ENCODE data around the gene PGLYRP2. TPM values are rescaled to one million over a fixed set of nuclear protein-coding genes. Genes with fewer than 3 reads are reported as not detected.

PGLYRP2 gene
- total and polyA plus RNA-seq, 2 of the 13 experiments (the other 11 are each of a cell fraction or from before 2014, with no cell fraction given), result 0.04 to 1.0 TPM

DNA sequence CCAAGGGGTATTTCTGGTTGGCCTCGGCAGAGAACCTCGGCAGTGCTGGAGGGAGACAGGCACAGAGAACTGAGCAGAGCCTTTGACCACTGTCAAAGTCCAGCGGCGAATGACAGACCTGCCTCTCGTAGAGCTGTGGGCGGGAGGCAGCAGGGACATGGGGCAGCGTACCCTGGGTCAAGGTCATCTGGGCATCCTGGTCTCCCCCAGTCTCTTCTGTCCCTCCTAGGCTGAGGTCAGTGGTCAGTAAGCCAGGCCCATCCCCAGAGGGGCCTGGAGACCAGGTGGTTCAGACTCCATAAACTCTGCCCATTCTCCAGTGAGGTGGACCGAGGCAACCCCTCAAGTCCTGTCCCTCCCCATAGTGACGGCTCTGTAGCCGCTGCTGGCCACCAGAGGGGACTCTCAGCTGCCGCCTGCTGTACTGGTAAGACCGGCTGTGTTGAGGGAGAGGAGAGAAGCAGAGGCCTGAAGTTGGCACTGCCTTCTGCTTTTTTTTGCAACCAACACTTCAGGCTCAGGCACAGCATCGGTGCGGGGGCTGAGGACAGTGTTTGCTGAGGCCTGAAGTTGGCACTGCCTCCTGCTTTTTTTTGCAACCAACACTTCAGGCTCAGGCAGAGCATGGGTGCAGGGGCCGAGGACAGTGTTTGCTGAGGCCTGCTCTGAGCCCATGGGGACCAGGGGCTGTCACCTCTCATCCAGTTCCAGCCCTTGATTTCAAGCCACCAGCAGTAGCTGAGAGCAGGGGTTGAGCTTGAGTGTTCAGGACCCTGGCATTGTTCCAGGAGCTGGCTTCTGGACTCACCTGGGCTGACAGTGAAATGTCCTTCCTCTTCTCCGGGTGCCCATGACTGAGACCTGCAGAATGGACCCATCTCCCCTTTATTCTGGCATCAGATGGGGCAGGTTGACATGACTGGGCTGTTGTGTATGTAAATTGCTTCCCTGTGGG, at the start of gene PGLYRP2 (continued):
- TF ChIP-seq EP300 (IDR thresholded peaks at IDR 0.05; ENCODE audit: low read depth in 2 of 2, low read length in 2 of 2) (peak in 1 of 2 experiments; percentile 34; a peak in 1 of 4 replicates), EP300 (CRISPR knock-in tag; IDR thresholded peaks at IDR 0.05; ENCODE audit: borderline replicate concordance) (no peak), NBN (conservative IDR thresholded peaks at IDR 0.05) (no peak), TBX3 (IDR thresholded peaks at IDR 0.05; ENCODE audit: borderline replicate concordance) (no peak), ZNF264 (CRISPR knock-in tag; IDR thresholded peaks at IDR 0.05) (peak; percentile 50; the same call in 1 of the 2 replicates), FOSL2 (CRISPR knock-in tag; IDR thresholded peaks at IDR 0.05) (0 out of 2 replicates have a peak, but pooled peaks have one; percentile 1), ZNF607 (CRISPR knock-in tag; IDR thresholded peaks at IDR 0.05; ENCODE audit: borderline replicate concordance) (no peak), ZNF598 (CRISPR knock-in tag; IDR thresholded peaks at IDR 0.05; ENCODE audit: borderline replicate concordance) (peak; percentile 96; the same call in 1 of the 2 replicates), PCBP1 (IDR thresholded peaks at IDR 0.05; ENCODE audit: borderline replicate concordance, low read depth, low read length) (0 out of 2 replicates have a peak, but pooled peaks have one; percentile 20), HDAC1 (CRISPR knock-in tag; IDR thresholded peaks at IDR 0.05) (peak; percentile 69), MTA1 (CRISPR knock-in tag; IDR thresholded peaks at IDR 0.05; ENCODE audit: borderline replicate concordance) (peak; percentile 88), ZNF776 (CRISPR knock-in tag; IDR thresholded peaks at IDR 0.05) (0 out of 2 replicates have a peak, but pooled peaks have one; percentile 53), FOXC1 (CRISPR knock-in tag; IDR thresholded peaks at IDR 0.05; ENCODE audit: borderline replicate concordance) (no peak), ZNF781 (CRISPR knock-in tag; IDR thresholded peaks at IDR 0.05; ENCODE audit: borderline replicate concordance, not compliant biosample characterization) (no peak)
- TF ChIP-seq, protein P1, sequence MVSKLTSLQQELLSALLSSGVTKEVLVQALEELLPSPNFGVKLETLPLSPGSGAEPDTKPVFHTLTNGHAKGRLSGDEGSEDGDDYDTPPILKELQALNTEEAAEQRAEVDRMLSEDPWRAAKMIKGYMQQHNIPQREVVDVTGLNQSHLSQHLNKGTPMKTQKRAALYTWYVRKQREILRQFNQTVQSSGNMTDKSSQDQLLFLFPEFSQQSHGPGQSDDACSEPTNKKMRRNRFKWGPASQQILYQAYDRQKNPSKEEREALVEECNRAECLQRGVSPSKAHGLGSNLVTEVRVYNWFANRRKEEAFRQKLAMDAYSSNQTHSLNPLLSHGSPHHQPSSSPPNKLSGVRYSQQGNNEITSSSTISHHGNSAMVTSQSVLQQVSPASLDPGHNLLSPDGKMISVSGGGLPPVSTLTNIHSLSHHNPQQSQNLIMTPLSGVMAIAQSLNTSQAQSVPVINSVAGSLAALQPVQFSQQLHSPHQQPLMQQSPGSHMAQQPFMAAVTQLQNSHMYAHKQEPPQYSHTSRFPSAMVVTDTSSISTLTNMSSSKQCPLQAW (CRISPR knock-in tag; IDR thresholded peaks at IDR 0.05), result no peak
- TF ChIP-seq, protein P2, sequence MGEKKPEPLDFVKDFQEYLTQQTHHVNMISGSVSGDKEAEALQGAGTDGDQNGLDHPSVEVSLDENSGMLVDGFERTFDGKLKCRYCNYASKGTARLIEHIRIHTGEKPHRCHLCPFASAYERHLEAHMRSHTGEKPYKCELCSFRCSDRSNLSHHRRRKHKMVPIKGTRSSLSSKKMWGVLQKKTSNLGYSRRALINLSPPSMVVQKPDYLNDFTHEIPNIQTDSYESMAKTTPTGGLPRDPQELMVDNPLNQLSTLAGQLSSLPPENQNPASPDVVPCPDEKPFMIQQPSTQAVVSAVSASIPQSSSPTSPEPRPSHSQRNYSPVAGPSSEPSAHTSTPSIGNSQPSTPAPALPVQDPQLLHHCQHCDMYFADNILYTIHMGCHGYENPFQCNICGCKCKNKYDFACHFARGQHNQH (CRISPR knock-in tag; IDR thresholded peaks at IDR 0.05), result 0 out of 2 replicates have a peak, but pooled peaks have one; percentile 17
- TF ChIP-seq, protein P3, sequence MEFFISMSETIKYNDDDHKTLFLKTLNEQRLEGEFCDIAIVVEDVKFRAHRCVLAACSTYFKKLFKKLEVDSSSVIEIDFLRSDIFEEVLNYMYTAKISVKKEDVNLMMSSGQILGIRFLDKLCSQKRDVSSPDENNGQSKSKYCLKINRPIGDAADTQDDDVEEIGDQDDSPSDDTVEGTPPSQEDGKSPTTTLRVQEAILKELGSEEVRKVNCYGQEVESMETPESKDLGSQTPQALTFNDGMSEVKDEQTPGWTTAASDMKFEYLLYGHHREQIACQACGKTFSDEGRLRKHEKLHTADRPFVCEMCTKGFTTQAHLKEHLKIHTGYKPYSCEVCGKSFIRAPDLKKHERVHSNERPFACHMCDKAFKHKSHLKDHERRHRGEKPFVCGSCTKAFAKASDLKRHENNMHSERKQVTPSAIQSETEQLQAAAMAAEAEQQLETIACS (CRISPR knock-in tag; IDR thresholded peaks at IDR 0.05), result no peak
- TF ChIP-seq, protein P4, sequence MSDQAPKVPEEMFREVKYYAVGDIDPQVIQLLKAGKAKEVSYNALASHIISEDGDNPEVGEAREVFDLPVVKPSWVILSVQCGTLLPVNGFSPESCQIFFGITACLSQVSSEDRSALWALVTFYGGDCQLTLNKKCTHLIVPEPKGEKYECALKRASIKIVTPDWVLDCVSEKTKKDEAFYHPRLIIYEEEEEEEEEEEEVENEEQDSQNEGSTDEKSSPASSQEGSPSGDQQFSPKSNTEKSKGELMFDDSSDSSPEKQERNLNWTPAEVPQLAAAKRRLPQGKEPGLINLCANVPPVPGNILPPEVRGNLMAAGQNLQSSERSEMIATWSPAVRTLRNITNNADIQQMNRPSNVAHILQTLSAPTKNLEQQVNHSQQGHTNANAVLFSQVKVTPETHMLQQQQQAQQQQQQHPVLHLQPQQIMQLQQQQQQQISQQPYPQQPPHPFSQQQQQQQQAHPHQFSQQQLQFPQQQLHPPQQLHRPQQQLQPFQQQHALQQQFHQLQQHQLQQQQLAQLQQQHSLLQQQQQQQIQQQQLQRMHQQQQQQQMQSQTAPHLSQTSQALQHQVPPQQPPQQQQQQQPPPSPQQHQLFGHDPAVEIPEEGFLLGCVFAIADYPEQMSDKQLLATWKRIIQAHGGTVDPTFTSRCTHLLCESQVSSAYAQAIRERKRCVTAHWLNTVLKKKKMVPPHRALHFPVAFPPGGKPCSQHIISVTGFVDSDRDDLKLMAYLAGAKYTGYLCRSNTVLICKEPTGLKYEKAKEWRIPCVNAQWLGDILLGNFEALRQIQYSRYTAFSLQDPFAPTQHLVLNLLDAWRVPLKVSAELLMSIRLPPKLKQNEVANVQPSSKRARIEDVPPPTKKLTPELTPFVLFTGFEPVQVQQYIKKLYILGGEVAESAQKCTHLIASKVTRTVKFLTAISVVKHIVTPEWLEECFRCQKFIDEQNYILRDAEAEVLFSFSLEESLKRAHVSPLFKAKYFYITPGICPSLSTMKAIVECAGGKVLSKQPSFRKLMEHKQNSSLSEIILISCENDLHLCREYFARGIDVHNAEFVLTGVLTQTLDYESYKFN (CRISPR knock-in tag; conservative IDR thresholded peaks at IDR 0.05), result peak; percentile 72
